ENCODE results near the gene ARHGEF7.

ARHGEF7 gene

DNA sequence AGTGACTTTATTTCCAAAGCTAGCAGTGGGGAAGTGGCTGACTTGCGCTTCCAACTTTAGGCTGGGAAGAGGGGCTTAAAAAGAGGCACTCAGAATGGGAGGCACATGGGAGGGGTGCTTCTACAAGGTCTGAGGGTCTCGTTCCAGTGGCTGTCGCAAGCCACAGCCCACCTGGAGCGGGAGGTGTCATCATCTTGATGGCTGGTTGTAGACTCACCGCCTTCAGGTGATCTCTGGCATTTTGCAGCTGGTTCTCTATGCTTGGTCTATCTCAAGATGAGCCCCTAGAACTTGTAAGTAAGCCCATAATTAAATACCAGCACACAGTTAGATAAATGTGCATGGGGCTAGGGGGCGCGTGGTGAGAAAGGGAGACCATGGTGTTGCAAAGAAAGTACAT is 214.5 kb downstream of the ARHGEF7 start:
- H3K4me1 ChIP-seq (ENCODE audit: insufficient read depth, low read length, poor library complexity, severe bottlenecking) = no peaks in the 10 kb centered on the region
- no peak overlapping the region for H3K4me3 ChIP-seq (ENCODE audit: low read length, poor library complexity, severe bottlenecking)
- no peaks in the 10 kb centered on the region for H3K9me2 ChIP-seq (replicated peaks; ENCODE audit: low read depth, low read length)
- H3K9me3 ChIP-seq (ENCODE audit: insufficient read depth, low read depth, low read length) = no peaks in the 10 kb centered on the region
- H3K4me2 ChIP-seq (ENCODE audit: low read depth, low read length, poor library complexity, severe bottlenecking) = no peak overlapping the region
- H3F3A ChIP-seq (ENCODE audit: low read depth) = no peaks in the 10 kb centered on the region
- no peak overlapping the region for H3K9ac ChIP-seq (ENCODE audit: low read depth, low read length, poor library complexity, severe bottlenecking)
- no peak for TF ChIP-seq EZH2phosphoT487 (IDR thresholded peaks at IDR 0.05; ENCODE audit: borderline replicate concordance)
- TF ChIP-seq, protein P1, sequence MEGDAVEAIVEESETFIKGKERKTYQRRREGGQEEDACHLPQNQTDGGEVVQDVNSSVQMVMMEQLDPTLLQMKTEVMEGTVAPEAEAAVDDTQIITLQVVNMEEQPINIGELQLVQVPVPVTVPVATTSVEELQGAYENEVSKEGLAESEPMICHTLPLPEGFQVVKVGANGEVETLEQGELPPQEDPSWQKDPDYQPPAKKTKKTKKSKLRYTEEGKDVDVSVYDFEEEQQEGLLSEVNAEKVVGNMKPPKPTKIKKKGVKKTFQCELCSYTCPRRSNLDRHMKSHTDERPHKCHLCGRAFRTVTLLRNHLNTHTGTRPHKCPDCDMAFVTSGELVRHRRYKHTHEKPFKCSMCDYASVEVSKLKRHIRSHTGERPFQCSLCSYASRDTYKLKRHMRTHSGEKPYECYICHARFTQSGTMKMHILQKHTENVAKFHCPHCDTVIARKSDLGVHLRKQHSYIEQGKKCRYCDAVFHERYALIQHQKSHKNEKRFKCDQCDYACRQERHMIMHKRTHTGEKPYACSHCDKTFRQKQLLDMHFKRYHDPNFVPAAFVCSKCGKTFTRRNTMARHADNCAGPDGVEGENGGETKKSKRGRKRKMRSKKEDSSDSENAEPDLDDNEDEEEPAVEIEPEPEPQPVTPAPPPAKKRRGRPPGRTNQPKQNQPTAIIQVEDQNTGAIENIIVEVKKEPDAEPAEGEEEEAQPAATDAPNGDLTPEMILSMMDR (conservative IDR thresholded peaks at IDR 0.05; ENCODE audit: low read length) = no peak
- no peaks in the 10 kb centered on the region for H3K79me2 ChIP-seq (ENCODE audit: insufficient read depth, low read length)
- H3K27me3 ChIP-seq (ENCODE audit: insufficient read depth, low read length, poor library complexity, severe bottlenecking) = no peaks in the 10 kb centered on the region
- H2AFZ ChIP-seq (ENCODE audit: low read length) = no peak overlapping the region
- no peaks in the 10 kb centered on the region for H3K36me3 ChIP-seq (ENCODE audit: insufficient read depth, low read length)
- no peaks in the 10 kb centered on the region for H4K20me1 ChIP-seq (ENCODE audit: insufficient read depth, low read length, poor library complexity, severe bottlenecking)

DNA sequence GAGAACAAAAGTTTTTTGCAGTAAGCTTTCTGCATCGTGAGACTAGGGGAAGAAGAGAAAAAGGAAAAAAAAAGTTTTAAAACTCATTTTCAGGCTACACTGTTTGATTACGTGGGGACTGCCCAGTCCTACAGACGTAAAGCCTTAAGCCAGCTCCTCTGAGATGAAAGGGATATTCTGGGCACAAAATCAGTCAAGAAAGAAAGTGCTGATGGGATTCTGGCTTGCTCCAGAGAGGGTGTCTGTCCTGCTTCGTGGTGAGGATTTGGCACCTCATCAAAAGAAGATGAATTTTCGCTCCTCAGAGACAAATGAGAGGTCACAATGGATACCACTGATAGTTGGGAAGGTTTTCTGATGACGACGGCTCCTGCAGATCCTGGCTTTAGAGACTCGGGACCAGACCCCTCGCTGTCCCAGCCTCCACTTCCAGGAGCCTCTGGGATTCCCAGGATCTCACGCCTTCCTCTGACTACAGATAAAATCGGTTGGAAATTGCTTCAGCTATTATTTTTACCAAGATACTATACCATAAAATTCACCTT is 215.0 kb downstream of the ARHGEF7 start:
- H3K27me3 ChIP-seq (ENCODE audit: insufficient read depth, low read length, poor library complexity, severe bottlenecking) = no peaks in the 10 kb centered on the region
- no peak overlapping the region for H3K9ac ChIP-seq (ENCODE audit: low read depth, low read length, poor library complexity, severe bottlenecking)

DNA sequence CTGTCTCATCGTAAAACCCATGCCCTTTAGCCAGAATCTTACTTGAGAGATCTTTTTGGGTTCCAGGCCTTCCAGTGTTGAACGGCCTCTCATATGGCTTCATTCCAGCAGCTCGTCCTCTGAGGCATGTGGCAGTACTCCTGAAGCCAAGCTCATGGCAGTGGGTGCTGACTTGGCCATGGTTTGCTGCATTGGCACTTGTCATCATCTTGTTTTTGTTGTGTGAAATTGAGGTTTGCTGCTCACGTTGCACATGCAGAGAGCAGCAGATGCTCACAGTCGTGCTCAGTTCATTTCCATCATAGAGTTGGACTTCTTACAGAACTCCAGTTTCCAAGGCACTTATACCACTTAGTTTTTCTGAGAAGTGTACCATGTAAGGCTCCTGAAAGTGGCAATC is 220.2 kb downstream of the ARHGEF7 start:
- no peak overlapping the region for H3K4me2 ChIP-seq (ENCODE audit: low read depth, low read length, poor library complexity, severe bottlenecking)
- no peaks in the 10 kb centered on the region for H3K79me2 ChIP-seq (ENCODE audit: insufficient read depth, low read length)
- no peaks in the 10 kb centered on the region for H3K4me1 ChIP-seq (ENCODE audit: insufficient read depth, low read length, poor library complexity, severe bottlenecking)
- H3F3A ChIP-seq (ENCODE audit: low read depth) = no peaks in the 10 kb centered on the region
- H3K36me3 ChIP-seq (ENCODE audit: insufficient read depth, low read length) = no peaks in the 10 kb centered on the region
- no peaks in the 10 kb centered on the region for H3K27me3 ChIP-seq (ENCODE audit: insufficient read depth, low read length, poor library complexity, severe bottlenecking)
- no peak overlapping the region for H3K9ac ChIP-seq (ENCODE audit: low read depth, low read length, poor library complexity, severe bottlenecking)
- no peaks in the 10 kb centered on the region for H3K9me3 ChIP-seq (ENCODE audit: insufficient read depth, low read depth, low read length)
- no peak overlapping the region for H2AFZ ChIP-seq (ENCODE audit: low read length)
- H3K9me2 ChIP-seq (replicated peaks; ENCODE audit: low read depth, low read length) = no peaks in the 10 kb centered on the region
- TF ChIP-seq, protein P1 (conservative IDR thresholded peaks at IDR 0.05; ENCODE audit: low read length) = no peak
- no peak for TF ChIP-seq EZH2phosphoT487 (IDR thresholded peaks at IDR 0.05; ENCODE audit: borderline replicate concordance)
- no peaks in the 10 kb centered on the region for H4K20me1 ChIP-seq (ENCODE audit: insufficient read depth, low read length, poor library complexity, severe bottlenecking)
- no peak overlapping the region for H3K4me3 ChIP-seq (ENCODE audit: low read length, poor library complexity, severe bottlenecking)

More for the DNA sequence above, 215.0 kb downstream of the ARHGEF7 start:
- no peak for TF ChIP-seq EZH2phosphoT487 (IDR thresholded peaks at IDR 0.05; ENCODE audit: borderline replicate concordance)
- TF ChIP-seq, protein P1 (conservative IDR thresholded peaks at IDR 0.05; ENCODE audit: low read length) = no peak
- no peaks in the 10 kb centered on the region for H3F3A ChIP-seq (ENCODE audit: low read depth)
- H3K4me2 ChIP-seq (ENCODE audit: low read depth, low read length, poor library complexity, severe bottlenecking) = no peak overlapping the region
- no peak overlapping the region for H2AFZ ChIP-seq (ENCODE audit: low read length)
- no peaks in the 10 kb centered on the region for H3K4me1 ChIP-seq (ENCODE audit: insufficient read depth, low read length, poor library complexity, severe bottlenecking)
- H3K9me3 ChIP-seq (ENCODE audit: insufficient read depth, low read depth, low read length) = no peaks in the 10 kb centered on the region
- no peaks in the 10 kb centered on the region for H3K9me2 ChIP-seq (replicated peaks; ENCODE audit: low read depth, low read length)
- no peaks in the 10 kb centered on the region for H4K20me1 ChIP-seq (ENCODE audit: insufficient read depth, low read length, poor library complexity, severe bottlenecking)
- H3K36me3 ChIP-seq (ENCODE audit: insufficient read depth, low read length) = no peaks in the 10 kb centered on the region
- no peak overlapping the region for H3K4me3 ChIP-seq (ENCODE audit: low read length, poor library complexity, severe bottlenecking)
- H3K79me2 ChIP-seq (ENCODE audit: insufficient read depth, low read length) = no peaks in the 10 kb centered on the region
